ENCODE data around the gene NEAT1.

DNA sequence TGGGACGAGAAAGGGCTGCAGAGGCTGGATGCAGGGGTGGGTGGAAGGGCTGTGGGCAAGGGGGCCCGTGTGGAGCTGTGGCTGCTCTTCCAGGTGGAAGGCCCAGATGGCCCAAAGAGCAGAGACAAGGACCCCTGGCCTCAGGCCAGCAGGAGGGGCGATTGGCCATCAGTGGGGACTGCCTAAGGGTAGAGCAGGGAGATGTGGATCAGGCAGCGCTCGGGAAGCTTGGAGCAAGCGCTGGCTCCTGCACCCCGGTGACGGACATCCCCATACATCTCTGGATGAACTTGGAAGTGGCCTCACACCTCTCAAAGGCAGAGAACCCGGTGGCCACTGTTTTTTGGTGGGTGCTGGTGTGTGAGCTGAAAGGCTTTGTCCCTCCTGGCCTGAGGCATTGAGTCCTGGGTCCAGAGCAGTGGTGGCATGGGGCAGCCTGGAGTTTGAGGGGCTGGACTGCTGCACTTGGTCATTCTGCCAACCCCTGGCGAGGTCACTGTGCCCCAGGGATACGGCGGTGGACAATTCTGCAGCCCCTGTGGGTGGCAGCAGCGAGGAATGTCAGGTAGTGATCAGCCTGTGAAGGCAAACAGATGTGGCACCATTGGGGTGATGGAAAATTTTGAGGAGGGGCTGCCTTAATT is 30.3 kb upstream of the NEAT1 start:
- TF ChIP-seq POLR2A (IDR thresholded peaks at IDR 0.05) = no peak
- TF ChIP-seq, protein P1, sequence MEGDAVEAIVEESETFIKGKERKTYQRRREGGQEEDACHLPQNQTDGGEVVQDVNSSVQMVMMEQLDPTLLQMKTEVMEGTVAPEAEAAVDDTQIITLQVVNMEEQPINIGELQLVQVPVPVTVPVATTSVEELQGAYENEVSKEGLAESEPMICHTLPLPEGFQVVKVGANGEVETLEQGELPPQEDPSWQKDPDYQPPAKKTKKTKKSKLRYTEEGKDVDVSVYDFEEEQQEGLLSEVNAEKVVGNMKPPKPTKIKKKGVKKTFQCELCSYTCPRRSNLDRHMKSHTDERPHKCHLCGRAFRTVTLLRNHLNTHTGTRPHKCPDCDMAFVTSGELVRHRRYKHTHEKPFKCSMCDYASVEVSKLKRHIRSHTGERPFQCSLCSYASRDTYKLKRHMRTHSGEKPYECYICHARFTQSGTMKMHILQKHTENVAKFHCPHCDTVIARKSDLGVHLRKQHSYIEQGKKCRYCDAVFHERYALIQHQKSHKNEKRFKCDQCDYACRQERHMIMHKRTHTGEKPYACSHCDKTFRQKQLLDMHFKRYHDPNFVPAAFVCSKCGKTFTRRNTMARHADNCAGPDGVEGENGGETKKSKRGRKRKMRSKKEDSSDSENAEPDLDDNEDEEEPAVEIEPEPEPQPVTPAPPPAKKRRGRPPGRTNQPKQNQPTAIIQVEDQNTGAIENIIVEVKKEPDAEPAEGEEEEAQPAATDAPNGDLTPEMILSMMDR (IDR thresholded peaks at IDR 0.05) = no peak

Measured in esophagus squamous epithelium (tissue), 4 donors.